ENCODE results near the gene RUVBL2.
"Not testable (repeated sequence)": the region's sequence is repeated elsewhere in the genome, so short reads cannot be mapped to it uniquely, and the experiment has no call there.

Gene RUVBL2

DNA sequence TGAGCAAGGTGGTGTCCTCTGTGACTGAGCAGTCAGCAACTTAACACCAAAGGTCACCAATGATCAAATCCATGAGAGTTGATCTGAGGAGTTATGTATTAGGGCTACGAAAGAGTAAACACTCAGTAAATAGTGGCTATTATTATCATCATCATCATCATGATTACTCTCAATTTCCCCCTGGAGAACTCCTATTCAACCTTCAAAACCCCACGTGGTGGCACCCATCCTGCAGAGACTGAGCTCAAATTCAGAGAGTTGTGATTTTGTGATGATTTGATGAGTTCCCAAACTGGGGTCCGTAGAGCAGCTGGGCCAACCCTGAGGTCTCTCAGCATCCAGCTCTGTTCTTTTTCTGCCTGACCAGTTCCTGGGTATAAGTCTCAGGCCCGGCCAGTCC is 56.1 kb downstream of the RUVBL2 start:
- not testable (repeated sequence) for DNase-seq (ENCODE audit: low read depth)

DNA sequence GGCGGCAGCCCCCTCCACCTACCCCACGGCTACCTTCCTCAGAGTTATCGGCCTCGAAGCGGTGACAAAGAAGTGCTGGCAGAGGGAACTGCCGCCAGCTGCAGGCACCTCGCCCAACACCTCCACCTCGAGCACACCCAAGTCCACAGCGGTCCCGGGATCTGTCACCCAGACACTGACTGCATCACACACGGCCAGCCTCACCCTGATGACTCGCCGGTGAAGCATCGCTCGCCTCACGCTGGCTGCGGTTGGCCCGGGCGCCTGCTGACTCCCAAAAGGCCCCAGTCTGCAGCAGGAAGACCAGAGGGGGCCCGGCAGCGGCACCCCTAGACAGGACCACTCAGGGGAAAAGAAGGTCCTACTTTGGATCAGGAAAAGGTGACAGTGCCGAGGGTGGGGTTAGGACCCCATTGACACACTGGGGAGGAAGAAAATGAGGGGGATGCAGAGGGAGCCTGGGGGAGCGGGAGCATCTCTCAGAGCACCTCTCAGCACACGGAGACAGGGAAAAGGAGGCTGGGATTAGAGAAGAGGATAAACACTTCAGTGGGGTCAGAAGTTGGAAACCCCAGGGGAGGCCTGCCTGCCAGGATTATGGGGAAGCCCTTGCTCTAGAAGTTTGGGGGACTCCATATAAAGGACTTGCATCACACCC is 56.8 kb downstream of the RUVBL2 start:
- DNase-seq (ENCODE audit: low read depth), result not testable (repeated sequence)

DNA sequence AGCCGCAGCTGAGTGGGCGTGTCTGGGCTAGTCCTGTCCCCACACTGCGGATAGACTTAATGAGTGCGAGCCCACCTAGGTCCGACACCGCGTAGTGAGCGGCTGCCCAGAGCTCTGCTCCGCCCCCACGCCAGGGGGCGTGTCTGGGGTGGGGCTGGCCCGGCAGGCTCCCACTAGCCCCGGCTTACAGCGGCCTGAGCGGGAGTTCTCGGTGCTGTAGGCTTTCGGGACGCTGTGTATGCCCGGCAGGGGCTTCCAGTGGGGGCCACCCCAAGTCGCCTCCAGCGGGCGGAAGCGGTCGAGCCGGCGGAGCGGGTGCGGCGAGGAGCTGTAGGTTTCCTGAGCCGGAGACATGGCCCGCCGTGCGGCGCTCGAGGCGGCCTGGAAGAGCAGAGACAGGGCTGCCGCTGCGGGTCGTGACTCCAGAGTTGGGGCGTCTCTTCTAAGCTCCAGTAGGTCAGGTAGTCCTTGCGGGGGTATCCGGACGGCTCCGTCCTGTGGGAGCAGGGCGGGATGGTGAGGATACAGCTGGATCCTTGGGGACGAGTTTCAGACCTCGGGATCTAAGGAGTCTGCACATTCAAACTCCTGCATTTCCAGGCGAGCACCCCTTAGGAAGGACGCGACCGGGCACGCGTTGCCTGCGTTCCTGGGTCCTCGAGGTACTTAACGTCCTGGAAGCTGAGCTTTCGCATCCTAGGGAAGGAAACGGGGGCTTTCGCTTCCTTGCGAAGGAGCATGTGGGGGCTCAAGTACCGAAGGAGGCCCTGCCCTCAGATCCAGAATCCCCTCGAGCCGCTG is 62.6 kb downstream of the RUVBL2 start:
- DNase-seq (ENCODE audit: low read depth), result no peak

DNA sequence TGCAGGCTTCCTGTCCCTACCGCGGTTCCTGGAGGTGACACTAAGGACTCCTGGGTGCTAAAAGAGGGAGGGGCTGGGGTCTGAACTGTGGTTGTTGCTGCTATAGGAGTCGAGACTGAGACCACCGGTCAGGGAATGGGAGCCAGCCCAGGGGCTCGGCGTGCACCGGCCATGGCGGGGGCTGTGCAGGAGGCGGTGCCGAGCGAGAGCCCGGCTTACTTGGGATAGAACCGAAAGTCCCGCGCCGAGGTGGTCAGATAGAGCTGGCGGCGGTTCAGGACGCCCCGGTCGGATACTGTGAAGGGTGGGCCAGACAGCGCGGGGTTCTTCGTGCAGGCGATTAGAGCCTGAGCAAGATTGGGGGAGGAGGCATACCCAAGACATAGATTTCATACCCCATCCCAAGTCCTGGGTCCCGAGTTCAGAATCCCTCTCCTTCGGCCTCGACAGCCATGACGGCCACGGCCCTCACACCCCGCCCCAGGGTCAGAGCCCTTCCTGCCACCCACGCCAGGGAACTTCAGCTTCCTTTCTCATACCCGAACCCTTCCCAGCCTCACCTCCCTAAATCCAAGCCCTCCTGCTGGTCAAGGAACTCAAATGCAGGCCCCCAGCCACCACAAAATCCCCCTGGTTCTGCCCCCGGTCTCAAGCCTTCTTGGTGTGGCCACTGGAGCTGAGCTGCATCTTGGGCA is 63.4 kb downstream of the RUVBL2 start:
- not testable (repeated sequence) for DNase-seq (ENCODE audit: low read depth)

DNA sequence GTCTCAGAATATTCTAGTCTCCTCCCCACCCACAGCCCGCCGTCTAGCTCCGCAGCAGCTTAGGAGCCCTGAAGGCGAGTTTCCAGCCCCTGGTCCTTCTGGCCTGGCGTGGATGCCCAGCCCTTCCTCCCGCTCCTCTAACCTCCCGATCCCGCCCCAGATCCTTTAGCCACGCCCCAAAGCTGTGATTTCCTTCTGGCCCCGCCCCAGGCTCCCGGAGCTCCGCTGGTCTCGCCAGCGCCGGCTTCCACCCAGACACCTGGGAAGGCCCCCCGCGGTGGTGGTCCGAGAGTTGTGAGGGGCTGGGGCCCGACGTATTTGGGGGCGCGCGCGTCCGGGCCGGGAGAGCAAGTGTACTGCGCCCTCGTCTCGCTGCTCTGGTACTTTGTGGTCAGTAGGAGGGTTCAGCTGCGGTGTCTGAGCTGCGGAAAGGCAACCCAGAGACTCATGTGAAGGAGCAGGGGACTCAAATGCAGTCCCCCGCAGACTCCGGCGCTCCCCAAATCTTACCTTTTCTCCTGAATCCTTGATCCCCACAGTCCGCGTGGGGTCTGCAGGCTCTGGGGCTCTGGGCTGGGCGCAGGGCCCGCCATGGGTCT is 64.0 kb downstream of the RUVBL2 start, which contains the start of gene CGB7:
CGB7 (minus strand) TSS at position 114 of the 599 bp plus-strand sequence. CDS start 2,374 bp downstream, outside the sequence.
- DNase-seq (ENCODE audit: low read depth), result no peak

DNA sequence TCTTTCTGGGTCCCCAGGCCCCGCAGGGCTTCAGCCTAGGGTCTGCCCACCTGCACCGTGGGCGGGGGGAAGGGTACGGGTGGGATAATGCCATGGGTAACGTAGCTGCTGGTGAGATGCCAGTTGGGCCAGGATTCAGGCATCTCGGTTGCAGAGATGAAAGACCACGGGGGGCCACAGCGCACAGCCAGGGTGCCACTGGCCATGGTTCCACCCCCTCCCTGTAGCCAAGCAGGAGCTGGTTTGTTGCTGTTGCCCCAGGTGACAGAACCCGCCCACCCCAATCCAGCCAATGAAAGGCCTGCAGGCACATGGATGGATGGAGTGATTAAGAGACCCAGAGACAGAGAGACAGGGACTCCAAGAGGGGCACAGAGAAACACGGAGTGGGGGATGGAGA is 64.9 kb downstream of the RUVBL2 start:
- DNase-seq (ENCODE audit: low read depth), result no peak

DNA sequence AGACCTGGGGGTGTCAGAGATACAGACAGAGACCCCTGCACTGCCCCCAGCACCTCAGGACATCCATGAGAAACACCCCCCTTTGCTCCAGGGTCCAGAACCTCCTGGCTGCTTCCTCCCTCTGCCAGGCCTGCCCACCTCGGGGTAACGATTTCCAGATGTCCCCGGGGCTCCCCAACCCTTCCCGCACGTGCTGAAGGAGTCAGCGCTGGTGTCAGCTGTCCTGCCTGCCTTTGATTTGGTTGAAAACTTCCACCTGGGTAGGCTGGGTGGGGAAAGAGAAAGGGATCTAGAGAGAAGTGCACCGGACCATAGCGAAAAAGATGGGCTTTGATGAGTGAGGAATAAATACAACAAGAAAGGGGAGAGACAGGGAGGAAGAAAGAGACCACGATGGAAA is 65.4 kb downstream of the RUVBL2 start:
- DNase-seq (ENCODE audit: low read depth), result no peak

DNA sequence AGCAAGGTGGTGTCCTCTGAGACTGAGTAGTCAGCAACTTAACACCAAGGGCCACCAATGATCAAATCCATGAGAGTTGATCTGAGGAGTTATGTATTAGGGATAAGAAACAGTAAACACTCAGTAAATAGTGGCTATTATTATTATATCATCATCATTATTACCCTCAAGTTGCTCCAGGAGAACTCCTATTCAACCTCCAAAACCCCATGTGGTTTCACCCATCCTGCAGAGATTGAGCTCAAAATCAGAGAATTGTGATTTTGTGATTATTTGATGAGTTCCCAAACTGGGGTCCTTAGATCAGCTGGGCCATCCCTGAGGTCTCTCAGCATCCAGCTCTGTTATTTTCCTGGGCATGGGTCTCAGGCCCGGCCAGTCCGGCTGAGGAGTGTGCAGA is 67.3 kb downstream of the RUVBL2 start:
- DNase-seq (ENCODE audit: low read depth), result no peak

DNA sequence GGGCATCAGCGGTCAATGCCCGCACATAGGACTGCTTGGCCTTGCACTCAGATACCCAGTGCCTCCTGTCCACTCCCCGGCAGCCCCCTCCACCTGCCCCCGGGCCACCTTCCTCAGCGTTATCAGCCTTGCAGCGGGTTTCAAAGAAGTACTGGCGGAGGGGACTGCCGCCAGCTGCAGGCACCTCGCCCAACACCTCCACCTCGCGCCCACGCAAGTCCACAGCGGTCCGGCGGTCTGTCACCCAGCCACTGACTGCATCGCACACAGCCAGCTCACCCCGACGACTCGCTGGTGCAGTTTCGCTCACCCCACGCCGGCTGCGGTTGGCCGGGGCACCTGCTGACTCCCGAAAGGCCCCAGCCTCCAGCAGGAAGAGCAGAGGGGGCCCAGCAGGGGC is 67.8 kb downstream of the RUVBL2 start:
- no peak for DNase-seq (ENCODE audit: low read depth)

DNA sequence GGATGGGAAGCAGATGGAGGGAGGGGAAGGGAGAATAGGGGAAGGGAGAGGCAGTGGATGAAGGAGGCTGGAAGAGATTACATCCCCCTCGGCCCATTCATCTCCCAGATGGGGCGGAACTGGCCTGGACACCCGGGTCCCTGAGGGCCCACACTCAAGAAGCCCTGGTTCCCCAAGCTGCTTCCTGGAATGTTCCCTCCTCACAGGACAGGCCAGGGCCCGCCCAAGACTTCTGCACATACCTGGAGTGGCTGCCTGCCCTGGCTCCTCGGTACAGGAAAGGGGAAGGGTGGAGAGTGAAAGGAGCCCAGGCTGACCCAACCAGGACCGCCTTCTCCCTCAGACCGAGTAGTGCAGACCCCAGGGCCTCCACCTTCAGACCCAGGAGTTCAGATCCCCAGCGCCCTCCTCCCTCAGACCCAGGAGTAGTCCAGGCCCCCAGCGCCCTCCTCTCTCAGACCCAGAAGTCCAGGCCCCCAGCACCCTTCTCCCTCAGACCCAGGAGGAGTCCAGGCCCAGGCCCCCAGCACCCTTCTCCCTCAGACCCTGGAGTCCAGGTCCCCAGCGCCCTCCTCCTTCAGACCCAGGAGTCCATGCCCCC is 70.4 kb downstream of the RUVBL2 start:
- no peak for DNase-seq (ENCODE audit: low read depth)

DNA sequence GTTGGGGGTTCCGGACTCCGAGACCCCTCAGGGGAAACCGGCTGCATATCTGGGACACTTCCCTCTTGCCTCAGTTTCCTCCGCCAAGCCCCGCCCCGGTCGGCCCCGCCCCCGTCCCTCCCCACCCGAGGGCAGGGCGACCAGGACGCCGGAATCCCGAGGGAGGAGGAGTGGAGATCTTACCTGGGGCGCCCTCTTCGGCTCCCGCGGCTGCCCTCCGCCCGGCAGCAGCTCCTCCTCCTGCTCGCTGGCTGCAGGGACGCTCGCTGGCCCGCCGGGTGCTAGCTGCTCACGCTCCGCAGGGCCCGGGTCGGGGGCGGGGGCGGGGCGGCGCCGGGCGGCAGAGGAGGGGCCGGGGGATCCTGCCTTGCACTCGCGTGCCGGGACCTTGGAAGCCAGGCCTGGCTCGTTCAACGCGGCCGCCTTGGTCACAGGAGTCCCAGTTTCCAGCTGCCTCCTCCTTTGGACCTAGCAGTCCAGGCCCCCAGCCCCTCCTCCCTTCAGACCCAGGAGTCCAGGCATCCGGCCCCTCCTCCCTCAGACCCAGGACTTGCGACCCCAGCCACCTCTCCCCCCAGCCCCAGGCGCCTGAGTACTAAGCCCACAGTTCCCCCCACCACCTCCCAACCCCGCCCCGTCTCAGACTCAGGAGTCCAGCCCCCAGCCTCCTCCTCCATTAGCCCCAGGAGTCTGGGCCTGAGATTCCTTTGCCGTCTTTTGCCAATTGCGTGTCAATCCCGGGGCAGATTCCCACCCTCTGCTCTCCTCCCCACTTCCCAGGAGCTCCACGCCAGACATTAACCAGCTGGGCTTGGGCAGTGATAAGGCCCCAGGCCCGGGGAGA is 71.3 kb downstream of the RUVBL2 start, which contains the start of gene NTF4:
NTF4 (minus strand) TSS at position 51 of the 844 bp plus-strand sequence. CDS start 2,821 bp downstream, outside the sequence.
- DNase-seq (ENCODE audit: low read depth), result no peak
